ENCODE data around the gene CFAP100.

The CFAP100 gene

DNA sequence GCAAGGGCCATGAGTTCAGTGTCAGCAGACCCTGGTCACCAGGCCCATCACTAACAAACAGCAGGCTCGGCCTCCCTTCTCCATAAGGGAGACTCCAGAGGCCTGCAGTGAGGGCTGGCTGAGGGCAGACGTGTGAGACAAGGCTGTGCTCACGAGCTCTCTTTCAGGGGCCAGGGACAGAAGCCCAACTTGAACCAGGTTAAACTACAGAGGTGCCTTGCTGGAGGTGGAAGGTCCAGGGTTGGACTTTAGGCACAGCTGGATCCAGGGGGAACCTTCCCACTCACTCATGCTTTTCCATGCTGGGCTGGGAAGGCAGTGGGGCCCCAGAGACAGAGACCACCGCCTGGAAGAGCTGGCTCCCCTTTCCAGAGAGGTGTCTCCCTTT, 19.0 kb downstream of the CFAP100 start:
- H3K4me3 ChIP-seq (ENCODE audit: low read depth in 1 of 2, low read length in 2 of 2), result no peak overlapping the region
- no peaks in the 10 kb centered on the region for H3K4me1 ChIP-seq (ENCODE audit: insufficient read depth, low read length)
- peaks cover 13 to 26% of the 10 kb centered on the region in 2 donors for H3K27me3 ChIP-seq (ENCODE audit: control insufficient read depth in 1 of 2, insufficient read depth in 2 of 2, low read length in 2 of 2)

DNA sequence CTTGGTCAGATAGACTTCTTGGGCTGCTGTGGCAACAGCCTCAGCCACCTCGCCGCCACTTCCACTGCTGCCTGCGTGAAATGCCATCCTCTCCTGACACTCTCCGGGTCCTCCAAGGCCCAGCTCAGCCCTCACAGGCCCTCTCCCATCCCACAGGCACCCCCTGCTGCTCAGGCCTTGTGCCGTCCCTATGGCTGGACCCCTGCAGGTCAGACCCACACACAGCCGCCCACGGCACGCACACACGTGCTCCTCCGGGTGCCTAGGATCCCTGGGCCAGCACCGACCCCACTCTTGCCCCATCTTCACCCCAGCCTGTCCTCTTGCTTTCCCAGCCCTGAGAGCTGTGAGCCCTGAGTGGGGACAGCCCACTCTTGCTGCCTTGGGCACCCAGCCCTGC, 19.7 kb downstream of the CFAP100 start:
- H3K27me3 ChIP-seq (ENCODE audit: control insufficient read depth in 1 of 2, insufficient read depth in 2 of 2, low read length in 2 of 2), result peaks cover 13 to 26% of the 10 kb centered on the region in 2 donors
- no peaks in the 10 kb centered on the region for H3K4me1 ChIP-seq (ENCODE audit: insufficient read depth, low read length)
- H3K4me3 ChIP-seq (ENCODE audit: low read depth in 1 of 2, low read length in 2 of 2), result no peak overlapping the region
- no peaks in the 10 kb centered on the region for H3K36me3 ChIP-seq (ENCODE audit: insufficient read depth, low read length)
- no peaks in the 10 kb centered on the region for H3K9me3 ChIP-seq (ENCODE audit: low read length)
- H3K9ac ChIP-seq (ENCODE audit: low read length), result no peak overlapping the region
- H3K27ac ChIP-seq (ENCODE audit: low read depth, low read length), result no peak overlapping the region

More for the DNA sequence above, 19.0 kb downstream of the CFAP100 start:
- no peaks in the 10 kb centered on the region for H3K9me3 ChIP-seq (ENCODE audit: low read length)
- no peak overlapping the region for H3K9ac ChIP-seq (ENCODE audit: low read length)
- H3K27ac ChIP-seq (ENCODE audit: low read depth, low read length), result no peak overlapping the region
- H3K36me3 ChIP-seq (ENCODE audit: insufficient read depth, low read length), result no peaks in the 10 kb centered on the region

DNA sequence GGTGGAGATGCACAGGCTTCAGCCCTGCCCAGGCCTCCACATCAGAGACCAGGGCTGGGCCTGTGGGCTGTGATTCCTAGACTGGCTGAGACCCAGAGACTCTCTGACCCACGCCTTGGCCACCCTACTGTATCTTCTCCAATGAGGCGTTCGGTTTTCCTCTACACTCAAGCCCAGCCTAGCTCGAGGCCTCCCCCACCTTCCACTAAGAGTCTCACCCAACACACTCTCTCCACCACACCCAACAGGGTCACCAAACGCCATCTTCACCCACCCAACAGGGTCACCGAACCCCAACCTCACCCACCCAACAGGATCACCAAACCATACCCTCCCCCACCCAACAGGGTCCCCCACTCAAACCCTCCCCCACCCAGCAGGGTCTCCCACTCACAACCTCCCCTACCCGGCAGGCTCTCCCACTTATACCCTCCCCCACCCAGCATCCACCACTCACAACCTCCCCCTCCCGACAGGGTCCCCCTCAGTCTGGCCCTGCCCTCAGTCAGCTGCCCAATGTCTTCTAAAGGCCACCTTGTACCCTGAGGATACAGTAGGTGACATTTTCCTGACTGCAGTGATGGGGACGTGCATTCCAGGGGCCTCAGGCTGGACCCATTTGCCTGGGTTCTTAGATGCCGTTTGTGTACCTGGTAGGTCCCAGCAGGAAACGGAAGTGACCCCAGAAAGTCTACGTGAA, 20.4 kb downstream of the CFAP100 start:
- no peaks in the 10 kb centered on the region for H3K9me3 ChIP-seq (ENCODE audit: low read length)
- no peak overlapping the region for H3K27ac ChIP-seq (ENCODE audit: low read depth, low read length)
- no peak overlapping the region for H3K4me3 ChIP-seq (ENCODE audit: low read depth in 1 of 2, low read length in 2 of 2)
- peaks cover 13 to 26% of the 10 kb centered on the region in 2 donors for H3K27me3 ChIP-seq (ENCODE audit: control insufficient read depth in 1 of 2, insufficient read depth in 2 of 2, low read length in 2 of 2)
- H3K9ac ChIP-seq (ENCODE audit: low read length), result no peak overlapping the region
- H3K36me3 ChIP-seq (ENCODE audit: insufficient read depth, low read length), result no peaks in the 10 kb centered on the region
- no peaks in the 10 kb centered on the region for H3K4me1 ChIP-seq (ENCODE audit: insufficient read depth, low read length)

DNA sequence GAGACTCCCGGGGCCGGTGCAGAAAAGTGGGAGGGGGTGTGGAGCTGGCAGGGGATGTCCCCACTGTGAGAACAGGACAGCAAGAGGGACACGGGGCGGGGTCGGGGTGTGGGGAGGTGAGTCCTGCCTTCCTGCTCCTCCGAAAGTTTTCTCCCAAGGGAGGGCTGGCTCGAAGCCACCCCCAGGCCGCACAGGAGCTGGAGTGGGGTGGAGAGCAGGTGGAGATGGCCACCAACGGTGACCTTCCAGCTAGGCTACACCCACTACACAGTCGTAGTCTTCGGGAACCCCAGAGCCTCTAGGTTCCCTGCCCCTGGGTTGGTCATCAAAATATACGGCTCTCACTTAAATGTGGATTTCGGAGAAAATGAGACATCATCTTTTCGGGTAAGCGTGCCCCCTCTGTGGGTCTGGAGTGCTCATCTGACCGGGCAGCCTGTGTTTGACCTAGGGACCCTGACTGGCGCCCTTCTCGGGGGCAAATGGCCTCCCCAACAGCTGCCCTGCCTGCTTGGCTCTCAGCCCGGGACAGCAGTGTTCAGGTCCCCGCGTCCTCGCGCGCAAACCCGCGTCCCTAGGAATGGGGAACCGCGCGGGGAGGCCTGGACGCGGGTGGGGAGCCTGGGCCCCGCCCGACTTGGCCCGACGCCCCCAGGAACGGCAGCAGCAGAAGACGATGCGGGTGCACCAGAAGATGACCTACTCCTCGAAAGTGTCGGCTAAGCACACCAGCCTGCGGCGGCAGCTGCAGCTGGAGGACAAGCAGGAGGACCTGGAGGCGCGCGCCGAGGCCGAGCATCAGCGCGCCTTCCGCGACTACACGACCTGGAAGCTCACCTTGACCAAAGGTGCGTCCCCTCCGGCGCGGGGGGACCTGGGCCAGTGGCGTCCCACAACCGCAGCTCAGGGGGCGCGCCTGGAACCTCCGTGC, 21.2 kb downstream of the CFAP100 start:
- H3K9ac ChIP-seq (ENCODE audit: low read length), result no peak overlapping the region

DNA sequence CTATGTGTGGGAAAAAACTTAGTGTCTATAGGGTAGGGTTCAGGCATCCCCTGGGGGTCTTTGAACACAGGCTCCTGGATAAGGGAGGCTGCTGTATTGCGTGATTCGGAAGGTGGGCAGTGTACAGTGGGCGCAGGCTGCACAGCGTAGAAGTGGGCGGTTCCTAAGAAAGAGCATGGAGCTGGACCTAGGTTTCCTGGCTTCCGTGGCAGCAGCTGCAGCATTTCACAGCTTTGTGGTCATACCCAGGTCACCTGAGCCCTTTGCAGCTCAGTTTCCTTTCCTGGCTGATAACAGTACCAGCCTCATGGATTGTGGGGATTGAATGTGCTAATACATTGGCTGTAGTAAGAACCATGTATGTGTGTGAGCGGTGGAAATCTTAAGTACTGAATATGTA, 22.2 kb downstream of the CFAP100 start:
- Histone ChIP-seq H3K36me3 (ENCODE audit: insufficient read depth, low read length) (no peaks in the 10 kb centered on the region), H3K27me3 (ENCODE audit: control insufficient read depth in 1 of 2, insufficient read depth in 2 of 2, low read length in 2 of 2) (peaks cover 13 to 26% of the 10 kb centered on the region in 2 donors), H3K9me3 (ENCODE audit: low read length) (no peaks in the 10 kb centered on the region), H3K4me1 (ENCODE audit: insufficient read depth, low read length) (no peaks in the 10 kb centered on the region), H3K9ac (ENCODE audit: low read length) (no peak overlapping the region), H3K27ac (ENCODE audit: low read depth, low read length) (no peak overlapping the region), H3K4me3 (ENCODE audit: low read depth in 1 of 2, low read length in 2 of 2) (no peak overlapping the region)

More for the DNA sequence above, 21.2 kb downstream of the CFAP100 start:
- no peak overlapping the region for H3K27ac ChIP-seq (ENCODE audit: low read depth, low read length)
- H3K9me3 ChIP-seq (ENCODE audit: low read length), result no peaks in the 10 kb centered on the region
- no peaks in the 10 kb centered on the region for H3K4me1 ChIP-seq (ENCODE audit: insufficient read depth, low read length)
- H3K36me3 ChIP-seq (ENCODE audit: insufficient read depth, low read length), result no peaks in the 10 kb centered on the region
- no peak overlapping the region for H3K4me3 ChIP-seq (ENCODE audit: low read depth in 1 of 2, low read length in 2 of 2)
- peaks cover 13 to 26% of the 10 kb centered on the region in 2 donors for H3K27me3 ChIP-seq (ENCODE audit: control insufficient read depth in 1 of 2, insufficient read depth in 2 of 2, low read length in 2 of 2)

DNA sequence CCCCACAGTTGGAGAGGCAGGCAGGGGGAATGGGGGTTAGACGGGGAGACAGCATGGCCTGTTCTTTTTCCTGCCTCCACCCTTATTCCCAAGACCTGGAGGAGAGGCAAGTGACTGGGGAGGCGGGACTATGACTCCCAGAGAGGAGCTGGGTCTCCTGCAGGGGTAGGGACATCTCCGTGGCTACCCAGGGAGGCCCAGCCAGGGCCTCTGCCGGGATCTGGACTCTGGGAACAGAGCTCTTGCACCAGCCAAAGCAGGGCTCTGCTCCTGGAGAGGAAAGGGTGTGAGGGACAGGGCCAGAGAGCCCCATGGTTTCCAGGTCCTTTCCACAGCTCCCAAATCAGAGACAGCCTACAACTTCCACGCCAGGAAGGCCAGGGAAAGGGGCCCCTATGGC, 22.8 kb downstream of the CFAP100 start:
- Histone ChIP-seq H3K4me3 (ENCODE audit: low read depth in 1 of 2, low read length in 2 of 2) (no peak overlapping the region), H3K27ac (ENCODE audit: low read depth, low read length) (no peak overlapping the region), H3K36me3 (ENCODE audit: insufficient read depth, low read length) (no peaks in the 10 kb centered on the region), H3K9me3 (ENCODE audit: low read length) (no peaks in the 10 kb centered on the region), H3K9ac (ENCODE audit: low read length) (no peak overlapping the region), H3K4me1 (ENCODE audit: insufficient read depth, low read length) (no peaks in the 10 kb centered on the region), H3K27me3 (ENCODE audit: control insufficient read depth in 1 of 2, insufficient read depth in 2 of 2, low read length in 2 of 2) (peaks cover 13 to 26% of the 10 kb centered on the region in 2 donors)

DNA sequence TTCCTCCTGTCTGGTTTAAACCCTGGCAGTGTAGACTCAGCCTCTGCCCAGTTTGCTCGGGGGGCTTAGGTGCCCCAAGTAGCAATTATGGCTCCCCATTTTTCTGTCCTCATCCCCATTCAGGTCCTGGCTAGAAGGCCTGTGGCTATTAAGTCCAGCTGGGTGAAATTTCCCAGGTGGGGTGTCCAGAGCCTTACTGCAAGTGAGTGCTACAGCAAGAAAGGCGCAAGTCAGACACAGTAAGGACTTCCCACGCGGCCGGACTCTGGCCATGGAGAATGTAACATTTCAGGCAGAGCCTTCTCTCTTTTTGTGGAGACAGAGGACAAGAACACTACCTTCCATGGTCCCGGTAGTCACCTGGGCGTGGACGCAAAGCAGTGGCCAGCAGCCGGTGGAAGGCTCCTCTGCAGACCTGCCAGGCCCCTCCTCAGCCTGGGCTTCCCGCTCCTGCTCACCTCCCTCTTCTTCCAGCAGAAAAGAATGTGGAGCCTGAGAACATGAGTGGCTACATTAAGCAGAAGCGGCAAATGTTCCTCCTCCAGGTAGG, 23.3 kb downstream of the CFAP100 start:
- Histone ChIP-seq H3K9me3 (ENCODE audit: low read length) (no peaks in the 10 kb centered on the region), H3K4me3 (ENCODE audit: low read depth in 1 of 2, low read length in 2 of 2) (no peak overlapping the region), H3K27me3 (ENCODE audit: control insufficient read depth in 1 of 2, insufficient read depth in 2 of 2, low read length in 2 of 2) (peaks cover 13 to 26% of the 10 kb centered on the region in 2 donors), H3K4me1 (ENCODE audit: insufficient read depth, low read length) (no peaks in the 10 kb centered on the region), H3K9ac (ENCODE audit: low read length) (no peak overlapping the region), H3K27ac (ENCODE audit: low read depth, low read length) (no peak overlapping the region), H3K36me3 (ENCODE audit: insufficient read depth, low read length) (no peaks in the 10 kb centered on the region)

DNA sequence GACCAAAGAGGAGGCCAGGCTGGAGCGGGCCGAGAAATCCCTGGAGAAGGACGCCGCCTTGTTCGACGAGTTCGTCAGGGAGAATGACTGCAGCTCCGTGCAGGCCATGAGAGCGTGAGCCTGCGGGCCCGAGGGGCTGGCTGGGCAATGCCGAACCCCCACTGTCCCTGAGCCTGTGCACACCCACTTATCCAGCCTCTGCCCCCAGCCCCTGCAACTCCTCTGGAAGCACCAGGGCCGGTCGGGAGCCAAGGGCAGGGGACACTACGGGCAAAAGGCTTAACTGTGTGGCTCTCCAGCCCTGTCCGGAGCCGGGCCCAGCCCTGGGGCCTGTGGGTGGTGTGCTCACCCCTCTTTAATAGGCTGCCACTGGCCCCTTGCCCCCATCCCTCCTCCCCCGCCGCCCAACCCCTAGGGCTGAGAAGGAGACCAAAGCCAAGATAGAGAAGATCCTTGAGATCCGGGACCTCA, 24.0 kb downstream of the CFAP100 start:
- H3K36me3 ChIP-seq (ENCODE audit: insufficient read depth, low read length), result no peaks in the 10 kb centered on the region
- no peak overlapping the region for H3K9ac ChIP-seq (ENCODE audit: low read length)
- no peak overlapping the region for H3K4me3 ChIP-seq (ENCODE audit: low read depth in 1 of 2, low read length in 2 of 2)
- peaks cover 13 to 26% of the 10 kb centered on the region in 2 donors for H3K27me3 ChIP-seq (ENCODE audit: control insufficient read depth in 1 of 2, insufficient read depth in 2 of 2, low read length in 2 of 2)
- H3K27ac ChIP-seq (ENCODE audit: low read depth, low read length), result no peak overlapping the region
- H3K9me3 ChIP-seq (ENCODE audit: low read length), result no peaks in the 10 kb centered on the region
- no peaks in the 10 kb centered on the region for H3K4me1 ChIP-seq (ENCODE audit: insufficient read depth, low read length)

DNA sequence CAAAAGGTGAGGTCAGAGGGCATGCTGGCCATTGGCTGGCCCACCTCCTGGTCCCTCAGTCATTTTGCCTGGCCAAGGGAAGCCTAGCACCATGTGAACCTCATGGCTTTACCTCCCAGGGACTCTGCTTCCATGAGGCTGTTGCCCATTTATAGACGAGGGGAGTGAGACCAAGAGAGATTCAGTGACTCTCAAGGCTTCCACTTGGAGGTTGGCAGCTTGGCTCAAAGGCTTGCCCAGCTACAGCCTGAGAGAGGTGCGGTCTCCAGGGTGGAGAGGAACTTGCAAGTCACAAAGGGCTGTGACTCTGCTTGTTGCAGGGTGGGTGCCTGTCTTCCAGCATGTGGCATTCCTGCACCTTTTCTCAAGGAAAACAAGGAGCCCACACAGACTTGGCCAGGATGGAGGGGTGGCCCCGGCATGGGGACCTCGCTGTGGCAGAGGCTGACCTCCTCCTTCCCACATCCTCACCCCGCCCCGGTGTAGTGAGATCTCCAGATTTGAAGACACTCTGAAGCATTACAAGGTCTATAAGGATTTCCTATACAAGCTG, 24.5 kb downstream of the CFAP100 start:
- Histone ChIP-seq H3K9me3 (ENCODE audit: low read length) (no peaks in the 10 kb centered on the region), H3K27me3 (ENCODE audit: control insufficient read depth in 1 of 2, insufficient read depth in 2 of 2, low read length in 2 of 2) (peaks cover 13 to 26% of the 10 kb centered on the region in 2 donors), H3K4me1 (ENCODE audit: insufficient read depth, low read length) (no peaks in the 10 kb centered on the region), H3K36me3 (ENCODE audit: insufficient read depth, low read length) (no peaks in the 10 kb centered on the region), H3K4me3 (ENCODE audit: low read depth in 1 of 2, low read length in 2 of 2) (no peak overlapping the region), H3K27ac (ENCODE audit: low read depth, low read length) (no peak overlapping the region), H3K9ac (ENCODE audit: low read length) (no peak overlapping the region)

DNA sequence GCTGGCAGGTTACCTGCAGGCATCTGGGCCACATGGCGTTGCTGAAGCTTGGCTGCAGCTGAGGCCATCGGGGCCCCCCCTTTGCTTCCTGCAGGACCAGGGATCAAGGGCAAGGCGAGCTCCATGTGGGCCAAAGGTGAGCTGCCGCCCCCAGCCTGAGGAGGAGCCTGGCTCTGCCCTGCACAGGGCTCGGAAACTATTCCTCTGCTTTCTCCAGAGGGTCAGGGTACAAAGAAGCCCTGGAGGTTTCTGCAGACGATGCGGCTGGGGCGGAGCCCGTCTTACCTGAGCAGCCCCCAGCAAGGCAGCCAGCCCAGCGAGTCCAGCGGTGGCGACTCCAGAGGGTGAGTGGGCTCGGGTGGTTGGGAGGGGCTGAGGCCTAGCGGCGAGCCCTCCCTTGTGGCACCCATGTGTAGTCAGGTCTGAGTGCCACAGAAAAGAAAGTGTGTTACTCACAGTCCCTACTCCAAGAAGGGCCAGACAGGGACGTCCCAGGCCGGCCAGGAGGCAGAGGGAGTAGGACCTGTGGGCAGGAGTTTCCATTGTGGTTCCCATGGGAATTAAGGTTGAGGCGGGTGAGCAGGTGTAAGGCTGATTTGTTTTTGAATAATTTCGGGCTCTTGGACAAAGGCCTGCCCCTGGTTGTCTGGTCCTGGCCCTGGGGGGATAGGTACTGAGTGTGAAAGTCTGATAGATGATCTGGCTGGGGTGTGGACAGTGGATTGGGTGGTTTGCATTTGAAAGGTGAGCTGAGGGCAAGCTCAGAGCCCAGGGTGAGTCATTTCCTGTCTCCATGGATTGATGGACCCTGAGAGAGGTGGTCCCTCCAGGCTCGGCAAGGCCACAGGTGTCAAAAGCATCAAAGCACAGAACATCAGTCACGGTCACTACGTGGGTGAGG, 25.4 kb downstream of the CFAP100 start:
- Histone ChIP-seq H3K36me3 (ENCODE audit: insufficient read depth, low read length) (no peaks in the 10 kb centered on the region), H3K27ac (ENCODE audit: low read depth, low read length) (no peak overlapping the region), H3K4me3 (ENCODE audit: low read depth in 1 of 2, low read length in 2 of 2) (no peak overlapping the region), H3K27me3 (ENCODE audit: control insufficient read depth in 1 of 2, insufficient read depth in 2 of 2, low read length in 2 of 2) (peaks cover 13 to 26% of the 10 kb centered on the region in 2 donors), H3K9ac (ENCODE audit: low read length) (no peak overlapping the region), H3K9me3 (ENCODE audit: low read length) (no peaks in the 10 kb centered on the region), H3K4me1 (ENCODE audit: insufficient read depth, low read length) (no peaks in the 10 kb centered on the region)

Measured in muscle layer of colon (tissue), 2 donors.